HepG2 (cell line): Measurements from ENCODE around the gene PRADC1. TPM values are rescaled to one million over a fixed set of nuclear protein-coding genes. Genes with fewer than 3 reads are reported as not detected.

Experiments
- CBX2 ChIP-seq, 2 experiments: fragments of 200-600 bp in 1 of 2; sonication (generic); formaldehyde crosslinking in 1 of 2; IDR thresholded peaks; 2 replicates each; pipeline versions ENCODE4 v1.7.0 to v1.8.1; 2018 to 2022; ENCODE audit warnings: low read depth in 2 of 2, low read length in 1 of 2, mild to moderate bottlenecking in 1 of 2, missing genetic modification reagents in 1 of 2
- CBX5 ChIP-seq: sonication (generic); formaldehyde crosslinking; IDR thresholded peaks from 2 replicates; pipeline ENCODE4 v1.4.0; 2020; ENCODE audit warnings: missing genetic modification reagents, borderline replicate concordance
- CENPT ChIP-seq: sonication (generic); formaldehyde crosslinking; IDR thresholded peaks from 2 replicates; pipeline ENCODE4 v1.8.0; 2022; ENCODE audit warnings: low read depth, mild to moderate bottlenecking, moderate library complexity, missing genetic modification reagents
- ESRRA ChIP-seq: sonication (generic); formaldehyde crosslinking; IDR thresholded peaks from 2 replicates; pipeline ENCODE4 v1.5.1; 2020; ENCODE audit warnings: mild to moderate bottlenecking, low read depth, missing genetic modification reagents
- FIP1L1 ChIP-seq: fragments of 200-400 bp; formaldehyde crosslinking; IDR thresholded peaks from 2 replicates; pipeline ENCODE4 v1.6.1; 2018; ENCODE audit warnings: low read depth, mild to moderate bottlenecking, low read length, moderate library complexity, borderline replicate concordance; ENCODE audit not compliant: insufficient read depth
- JUN ChIP-seq: sonication (generic); formaldehyde crosslinking; IDR thresholded peaks from 2 replicates; pipeline ENCODE4 v1.4.0; 2020; ENCODE audit warnings: mild to moderate bottlenecking, missing genetic modification reagents
- MEIS2 ChIP-seq: sonication (generic); formaldehyde crosslinking; IDR thresholded peaks from 2 replicates; pipeline ENCODE4 v1.9.0; 2021; ENCODE audit warnings: mild to moderate bottlenecking, missing genetic modification reagents
- MIER3 ChIP-seq: IDR thresholded peaks from 2 replicates; pipeline ENCODE4 v1.6.1; 2016; ENCODE audit warnings: missing compliant biosample characterization, borderline replicate concordance
- NFKBIZ ChIP-seq: IDR thresholded peaks from 2 replicates; pipeline ENCODE4 v1.6.1; 2018; ENCODE audit warnings: missing genetic modification reagents, missing compliant biosample characterization
- SP4 ChIP-seq: sonication (generic); formaldehyde crosslinking; IDR thresholded peaks from 2 replicates; pipeline ENCODE4 v1.8.1; 2023; ENCODE audit warnings: mild to moderate bottlenecking, missing genetic modification reagents
- STAT5B ChIP-seq: sonication (generic); formaldehyde crosslinking; IDR thresholded peaks from 2 replicates; pipeline ENCODE4 v1.4.0; 2020; ENCODE audit warnings: missing genetic modification reagents
- THAP11 ChIP-seq: IDR thresholded peaks from 2 replicates; pipeline ENCODE4 v1.6.1; 2016; ENCODE audit warnings: missing biosample characterization, missing genetic modification reagents
- THYN1 ChIP-seq: sonication (generic); formaldehyde crosslinking; IDR thresholded peaks from 2 replicates; pipeline ENCODE4 v1.8.1; 2023; ENCODE audit warnings: low read depth, mild to moderate bottlenecking, moderate library complexity, missing genetic modification reagents, borderline replicate concordance
- ZNF430 ChIP-seq: sonication (generic); formaldehyde crosslinking; IDR thresholded peaks from 2 replicates; pipeline ENCODE4 v1.9.0; 2021; ENCODE audit warnings: mild to moderate bottlenecking, missing genetic modification reagents
- ZNF713 ChIP-seq: sonication (generic); formaldehyde crosslinking; IDR thresholded peaks from 2 replicates; pipeline ENCODE4 v1.4.0; 2020; ENCODE audit warnings: mild to moderate bottlenecking, missing genetic modification reagents
- polyA plus RNA-seq, 8 experiments: library from polyadenylated mRNA; depleted of rRNA in 3 of 8; stranded (reverse) in 7 of 8; unstranded in 1 of 8; fragments of >200 nt; fragmentation: Illumina TruSeq in 4 of 8; extraction: Trizol in 4 of 8; gene quantifications; 2 replicates each; pipeline versions ENCODE4 v1.2.1 to v1.2.3, GENCODE V29; 2011 to 2016; ENCODE audit warnings: low read depth in 4 of 8, missing spikeins in 1 of 8, mixed read lengths in 1 of 8; ENCODE audit not compliant: insufficient read depth in 1 of 8
- total RNA-seq, 5 experiments: library from RNA; depleted of rRNA; stranded (reverse); fragments of >200 nt; fragmentation: Illumina TruSeq; extraction: Trizol; gene quantifications; 2 replicates each; pipeline ENCODE4 v1.2.3, GENCODE V29; 2016; ENCODE audit warnings: low read depth in 1 of 5
- TF ChIP-seq, protein P1 (sequence below): sonication (generic); formaldehyde crosslinking; conservative IDR thresholded peaks from 2 replicates; pipeline ENCODE4 v1.8.0; 2022; ENCODE audit warnings: missing genetic modification reagents
- TF ChIP-seq, protein P2 (sequence below): IDR thresholded peaks from 2 replicates; pipeline ENCODE4 v1.6.1; 2016; ENCODE audit warnings: missing compliant biosample characterization, missing genetic modification reagents, borderline replicate concordance
- TF ChIP-seq, protein P3 (sequence below): fragments of 450-650 bp; IDR thresholded peaks from 2 replicates; pipeline ENCODE4 v1.6.1; 2016
- TF ChIP-seq, protein P4 (sequence below): sonication (generic); formaldehyde crosslinking; IDR thresholded peaks from 2 replicates; pipeline ENCODE4 v1.4.0; 2020; ENCODE audit warnings: mild to moderate bottlenecking, missing genetic modification reagents, borderline replicate concordance

Gene PRADC1
- total and polyA plus RNA-seq, 2 of the 13 experiments (the other 11 are each of a cell fraction or from before 2014, with no cell fraction given): 12.1 to 37.2 TPM

DNA sequence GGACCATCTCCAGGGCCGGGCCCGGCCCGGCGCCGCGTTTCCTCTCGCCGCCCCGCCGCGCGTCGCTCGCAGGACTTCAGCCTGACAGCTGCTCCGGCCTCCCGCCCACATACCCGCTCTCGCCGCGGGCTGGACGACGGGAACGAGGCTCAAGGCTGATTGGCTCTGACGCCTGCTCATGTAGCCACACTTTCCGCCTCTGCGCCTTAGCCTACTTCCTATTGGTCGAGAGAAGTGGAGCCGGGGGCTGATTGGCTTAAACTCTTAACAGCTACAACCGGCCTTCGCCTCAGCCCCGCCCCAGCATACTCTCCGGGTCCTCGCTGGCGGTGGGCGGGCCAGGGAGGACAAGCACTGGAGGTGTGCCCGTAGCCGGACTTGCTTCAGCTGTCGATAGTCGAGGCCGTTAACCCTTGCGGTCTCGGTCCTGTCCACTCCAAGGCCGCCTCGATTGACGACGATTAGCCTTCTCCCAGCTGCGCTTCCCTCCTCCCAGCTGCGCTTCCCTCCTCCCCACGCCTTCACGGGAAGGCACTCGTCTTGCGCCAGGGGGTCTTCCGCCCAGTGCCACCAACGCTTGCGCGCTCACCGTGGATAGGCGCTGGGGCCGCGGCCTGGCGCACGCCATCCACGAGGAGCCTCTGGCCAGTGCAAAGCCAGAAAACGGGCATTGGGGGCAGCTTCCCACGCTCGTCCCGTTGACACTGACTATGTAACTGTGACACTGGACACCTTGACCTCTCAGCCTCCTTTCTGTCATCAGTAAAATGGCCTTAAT lies at the start of gene PRADC1 (continued):
- TF ChIP-seq MIER3 (peak; percentile 56; the same call in 1 of the 2 replicates), ESRRA (CRISPR knock-in tag) (peak; percentile 56; the same call in 1 of the 2 replicates), NFKBIZ (0 out of 2 replicates have a peak, but pooled peaks have one; percentile 34), SP4 (CRISPR knock-in tag) (peak; percentile 94), FIP1L1 (no peak), CENPT (CRISPR knock-in tag) (peak; percentile 71; the same call in 1 of the 2 replicates), CBX2 (IDR thresholded peaks at IDR 0.05; ENCODE audit: low read depth, low read length) (no peak; the same call in 1 of the 2 replicates), CBX2 (CRISPR knock-in tag; IDR thresholded peaks at IDR 0.05; ENCODE audit: low read depth) (no peak), ZNF430 (CRISPR knock-in tag) (peak; percentile 93), STAT5B (CRISPR knock-in tag) (0 out of 2 replicates have a peak, but pooled peaks have one; percentile 33), MEIS2 (CRISPR knock-in tag) (peak; percentile 66), CBX5 (CRISPR knock-in tag) (0 out of 2 replicates have a peak, but pooled peaks have one; percentile 51), THAP11 (CRISPR knock-in tag) (peak; percentile 86), ZNF713 (CRISPR knock-in tag) (no peak), JUN (CRISPR knock-in tag) (peak; percentile 54; the same call in 1 of the 2 replicates), THYN1 (CRISPR knock-in tag) (no peak)
- TF ChIP-seq, protein P1, sequence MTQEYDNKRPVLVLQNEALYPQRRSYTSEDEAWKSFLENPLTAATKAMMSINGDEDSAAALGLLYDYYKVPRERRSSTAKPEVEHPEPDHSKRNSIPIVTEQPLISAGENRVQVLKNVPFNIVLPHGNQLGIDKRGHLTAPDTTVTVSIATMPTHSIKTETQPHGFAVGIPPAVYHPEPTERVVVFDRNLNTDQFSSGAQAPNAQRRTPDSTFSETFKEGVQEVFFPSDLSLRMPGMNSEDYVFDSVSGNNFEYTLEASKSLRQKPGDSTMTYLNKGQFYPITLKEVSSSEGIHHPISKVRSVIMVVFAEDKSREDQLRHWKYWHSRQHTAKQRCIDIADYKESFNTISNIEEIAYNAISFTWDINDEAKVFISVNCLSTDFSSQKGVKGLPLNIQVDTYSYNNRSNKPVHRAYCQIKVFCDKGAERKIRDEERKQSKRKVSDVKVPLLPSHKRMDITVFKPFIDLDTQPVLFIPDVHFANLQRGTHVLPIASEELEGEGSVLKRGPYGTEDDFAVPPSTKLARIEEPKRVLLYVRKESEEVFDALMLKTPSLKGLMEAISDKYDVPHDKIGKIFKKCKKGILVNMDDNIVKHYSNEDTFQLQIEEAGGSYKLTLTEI: no peak
- TF ChIP-seq, protein P2, sequence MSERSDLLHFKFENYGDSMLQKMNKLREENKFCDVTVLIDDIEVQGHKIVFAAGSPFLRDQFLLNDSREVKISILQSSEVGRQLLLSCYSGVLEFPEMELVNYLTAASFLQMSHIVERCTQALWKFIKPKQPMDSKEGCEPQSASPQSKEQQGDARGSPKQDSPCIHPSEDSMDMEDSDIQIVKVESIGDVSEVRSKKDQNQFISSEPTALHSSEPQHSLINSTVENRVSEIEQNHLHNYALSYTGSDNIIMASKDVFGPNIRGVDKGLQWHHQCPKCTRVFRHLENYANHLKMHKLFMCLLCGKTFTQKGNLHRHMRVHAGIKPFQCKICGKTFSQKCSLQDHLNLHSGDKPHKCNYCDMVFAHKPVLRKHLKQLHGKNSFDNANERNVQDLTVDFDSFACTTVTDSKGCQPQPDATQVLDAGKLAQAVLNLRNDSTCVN (CRISPR knock-in tag): peak; percentile 82
- TF ChIP-seq, protein P3, sequence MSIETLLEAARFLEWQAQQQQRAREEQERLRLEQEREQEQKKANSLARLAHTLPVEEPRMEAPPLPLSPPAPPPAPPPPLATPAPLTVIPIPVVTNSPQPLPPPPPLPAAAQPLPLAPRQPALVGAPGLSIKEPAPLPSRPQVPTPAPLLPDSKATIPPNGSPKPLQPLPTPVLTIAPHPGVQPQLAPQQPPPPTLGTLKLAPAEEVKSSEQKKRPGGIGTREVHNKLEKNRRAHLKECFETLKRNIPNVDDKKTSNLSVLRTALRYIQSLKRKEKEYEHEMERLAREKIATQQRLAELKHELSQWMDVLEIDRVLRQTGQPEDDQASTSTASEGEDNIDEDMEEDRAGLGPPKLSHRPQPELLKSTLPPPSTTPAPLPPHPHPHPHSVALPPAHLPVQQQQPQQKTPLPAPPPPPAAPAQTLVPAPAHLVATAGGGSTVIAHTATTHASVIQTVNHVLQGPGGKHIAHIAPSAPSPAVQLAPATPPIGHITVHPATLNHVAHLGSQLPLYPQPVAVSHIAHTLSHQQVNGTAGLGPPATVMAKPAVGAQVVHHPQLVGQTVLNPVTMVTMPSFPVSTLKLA: peak; percentile 78
- TF ChIP-seq, protein P4, sequence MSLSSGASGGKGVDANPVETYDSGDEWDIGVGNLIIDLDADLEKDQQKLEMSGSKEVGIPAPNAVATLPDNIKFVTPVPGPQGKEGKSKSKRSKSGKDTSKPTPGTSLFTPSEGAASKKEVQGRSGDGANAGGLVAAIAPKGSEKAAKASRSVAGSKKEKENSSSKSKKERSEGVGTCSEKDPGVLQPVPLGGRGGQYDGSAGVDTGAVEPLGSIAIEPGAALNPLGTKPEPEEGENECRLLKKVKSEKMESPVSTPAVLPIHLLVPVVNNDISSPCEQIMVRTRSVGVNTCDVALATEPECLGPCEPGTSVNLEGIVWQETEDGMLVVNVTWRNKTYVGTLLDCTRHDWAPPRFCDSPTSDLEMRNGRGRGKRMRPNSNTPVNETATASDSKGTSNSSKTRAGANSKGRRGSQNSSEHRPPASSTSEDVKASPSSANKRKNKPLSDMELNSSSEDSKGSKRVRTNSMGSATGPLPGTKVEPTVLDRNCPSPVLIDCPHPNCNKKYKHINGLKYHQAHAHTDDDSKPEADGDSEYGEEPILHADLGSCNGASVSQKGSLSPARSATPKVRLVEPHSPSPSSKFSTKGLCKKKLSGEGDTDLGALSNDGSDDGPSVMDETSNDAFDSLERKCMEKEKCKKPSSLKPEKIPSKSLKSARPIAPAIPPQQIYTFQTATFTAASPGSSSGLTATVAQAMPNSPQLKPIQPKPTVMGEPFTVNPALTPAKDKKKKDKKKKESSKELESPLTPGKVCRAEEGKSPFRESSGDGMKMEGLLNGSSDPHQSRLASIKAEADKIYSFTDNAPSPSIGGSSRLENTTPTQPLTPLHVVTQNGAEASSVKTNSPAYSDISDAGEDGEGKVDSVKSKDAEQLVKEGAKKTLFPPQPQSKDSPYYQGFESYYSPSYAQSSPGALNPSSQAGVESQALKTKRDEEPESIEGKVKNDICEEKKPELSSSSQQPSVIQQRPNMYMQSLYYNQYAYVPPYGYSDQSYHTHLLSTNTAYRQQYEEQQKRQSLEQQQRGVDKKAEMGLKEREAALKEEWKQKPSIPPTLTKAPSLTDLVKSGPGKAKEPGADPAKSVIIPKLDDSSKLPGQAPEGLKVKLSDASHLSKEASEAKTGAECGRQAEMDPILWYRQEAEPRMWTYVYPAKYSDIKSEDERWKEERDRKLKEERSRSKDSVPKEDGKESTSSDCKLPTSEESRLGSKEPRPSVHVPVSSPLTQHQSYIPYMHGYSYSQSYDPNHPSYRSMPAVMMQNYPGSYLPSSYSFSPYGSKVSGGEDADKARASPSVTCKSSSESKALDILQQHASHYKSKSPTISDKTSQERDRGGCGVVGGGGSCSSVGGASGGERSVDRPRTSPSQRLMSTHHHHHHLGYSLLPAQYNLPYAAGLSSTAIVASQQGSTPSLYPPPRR (CRISPR knock-in tag): no peak
